HG02981 (cell line): ENCODE measurements around the gene NXPH4.

Experiments
- ATAC-seq: cut with Tn5 transposase; IDR thresholded peaks from one replicate; pipeline ENCODE4 v1.9.1; 2021; ENCODE audit warnings: mild to moderate bottlenecking, moderate library complexity; ENCODE audit not compliant: unreplicated experiment

NXPH4 gene

GRCh38 chr12:57218030-57218853, 1.6 kb downstream of the NXPH4 start:
- ATAC-seq, result no peak

- no peak for ATAC-seq
Observed at GRCh38 chr12:57219205-57219992, 2.8 kb downstream of the NXPH4 start.

GRCh38 chr12:57219993-57220754, 3.6 kb downstream of the NXPH4 start:
- ATAC-seq, result no peak

GRCh38 chr12:57220770-57221168, 4.2 kb downstream of the NXPH4 start:
- ATAC-seq, result no peak

- no peak for ATAC-seq
Observed at GRCh38 chr12:57221169-57221917, 4.7 kb downstream of the NXPH4 start.

- ATAC-seq, result no peak
Observed at GRCh38 chr12:57222286-57223190, 5.9 kb downstream of the NXPH4 start.

- no peak for ATAC-seq
Observed at GRCh38 chr12:57223191-57224165, 6.9 kb downstream of the NXPH4 start.

GRCh38 chr12:57224278-57224972, 7.8 kb downstream of the NXPH4 start:
- ATAC-seq, result no peak

- ATAC-seq, result no peak
Observed at GRCh38 chr12:57224973-57225679, 8.5 kb downstream of the NXPH4 start.

- no peak for ATAC-seq
Observed at GRCh38 chr12:57225680-57226210, 9.2 kb downstream of the NXPH4 start.

- no peak for ATAC-seq
Observed at GRCh38 chr12:57226588-57227314, 10.2 kb downstream of the NXPH4 start.

GRCh38 chr12:57227315-57228115, 10.9 kb downstream of the NXPH4 start:
- ATAC-seq, result no peak

GRCh38 chr12:57229046-57229633, 12.5 kb downstream of the NXPH4 start:
- ATAC-seq, result no peak

GRCh38 chr12:57229634-57230380, 13.2 kb downstream of the NXPH4 start, which contains the start of gene SHMT2:
Gene SHMT2 (plus strand): TSS chr12:57229711. CDS start chr12:57229779, 68 bp downstream.
- ATAC-seq, result peak; percentile 48
